Measurements from ENCODE around the gene SMO. TPM values are rescaled to one million over a fixed set of nuclear protein-coding genes. Genes with fewer than 3 reads are reported as not detected.

The SMO gene
- total and polyA plus RNA-seq, 2 donors (not counting 3 experiments of a cell fraction or from before 2014, with no cell fraction given): 13.2 to 16.5 TPM

DNA sequence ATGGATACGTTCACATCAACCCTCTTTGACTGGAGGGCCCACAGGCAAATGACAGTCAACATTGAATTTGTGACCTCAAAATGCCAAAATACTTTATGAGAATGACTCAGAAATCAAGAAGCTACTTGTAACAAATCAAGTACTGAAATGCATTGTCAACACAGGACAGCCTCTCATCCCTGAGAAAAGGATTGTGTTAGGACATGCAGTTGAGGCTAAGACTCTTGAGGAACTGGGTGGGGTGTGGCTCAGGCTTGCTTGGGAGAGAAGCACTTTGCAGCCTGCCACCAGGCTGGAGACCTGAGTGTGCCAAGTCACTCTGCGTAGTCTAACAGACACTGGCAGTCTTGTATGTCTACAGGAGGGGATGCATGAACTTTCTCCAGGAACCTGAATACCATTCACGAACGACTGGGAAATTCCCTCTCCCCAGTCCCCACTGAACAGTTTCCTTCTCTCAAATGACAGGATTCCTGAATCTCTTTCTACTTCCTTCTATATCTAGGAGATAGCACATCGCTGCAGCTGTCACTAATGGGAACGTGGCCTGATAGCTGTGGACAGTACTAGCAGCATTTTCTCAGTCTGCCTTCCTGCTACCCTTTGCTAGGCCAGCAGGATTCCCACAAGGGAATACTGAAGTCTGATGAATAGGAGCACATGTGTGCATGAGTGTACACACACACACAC lies 3.3 kb upstream of the SMO start:
- Histone ChIP-seq H3K4me1 (ENCODE audit: control insufficient read depth, extremely low read depth, insufficient read depth, low read length) (peaks cover 4% of the 10 kb centered on the region), H3K27ac (ENCODE audit: insufficient read depth, low read depth, low read length) (no peak overlapping the region), H3K27me3 (ENCODE audit: control insufficient read depth in 2 of 2, insufficient read depth in 2 of 2, low read length in 2 of 2) (peaks cover 7 to 12% of the 10 kb centered on the region in 2 experiments), H3K36me3 (ENCODE audit: control insufficient read depth in 2 of 2, extremely low read depth in 1 of 2, insufficient read depth in 2 of 2, low read length in 2 of 2) (no peaks in the 10 kb centered on the region), H4K20me1 (replicated peaks; ENCODE audit: control insufficient read depth, extremely low read depth, insufficient read depth, low read length) (no peaks in the 10 kb centered on the region), H3K9me1 (replicated peaks; ENCODE audit: control insufficient read depth, extremely low read depth, insufficient read depth, low read length) (no peaks in the 10 kb centered on the region), H2AFZ (ENCODE audit: low read depth, low read length) (no peak overlapping the region), H3K9ac (replicated peaks; ENCODE audit: extremely low read depth, insufficient read depth, low read length) (no peak overlapping the region), H3K4me3 (replicated peaks in 1 of 3; ENCODE audit: insufficient read depth in 1 of 3, low read depth in 1 of 3, low read length in 3 of 3) (no peak overlapping the region), H3K79me2 (ENCODE audit: control insufficient read depth, insufficient read depth, low read length) (no peaks in the 10 kb centered on the region), H3K4me2 (ENCODE audit: insufficient read depth, low read length) (no peak overlapping the region), H3K9me3 (replicated peaks; ENCODE audit: control insufficient read depth, insufficient read depth, low read length) (no peaks in the 10 kb centered on the region)
- dilution Hi-C loops (cut with MboI; ENCODE audit: extremely low pct_ligation_motif_present, low sequenced_read_pairs) (no loop called here), intact Hi-C loops (cut with micrococcal nuclease) (no loop called here)
- ChIA-PET CTCF (interaction anchor here (2.2 to 3.4 kb wide), 2 partner anchors 21 kb away, joined by 8 to 21 read pairs; no protein-coding TSS in a partner anchor), POLR2A (no interaction called here)
- TF ChIP-seq POLR2AphosphoS5 (IDR thresholded peaks at IDR 0.05; ENCODE audit: insufficient read depth, low read depth, low read length): no peak
- TF ChIP-seq POLR2A (IDR thresholded peaks at IDR 0.05; ENCODE audit: low read depth, low read length): no peak
- BruUV-seq (replicated peaks): no TSS peak
- FAIRE-seq (no peak), DNase-seq (ENCODE audit: low read depth, low spot score) (no peak)

- Histone ChIP-seq H3K9ac (replicated peaks; ENCODE audit: extremely low read depth, insufficient read depth, low read length) (no peak overlapping the region), H3K27ac (ENCODE audit: insufficient read depth, low read depth, low read length) (no peak overlapping the region), H3K9me1 (replicated peaks; ENCODE audit: control insufficient read depth, extremely low read depth, insufficient read depth, low read length) (no peaks in the 10 kb centered on the region), H4K20me1 (replicated peaks; ENCODE audit: control insufficient read depth, extremely low read depth, insufficient read depth, low read length) (no peaks in the 10 kb centered on the region), H3K27me3 (ENCODE audit: control insufficient read depth in 2 of 2, insufficient read depth in 2 of 2, low read length in 2 of 2) (peaks cover 5 to 11% of the 10 kb centered on the region in 2 experiments), H3K36me3 (ENCODE audit: control insufficient read depth in 2 of 2, extremely low read depth in 1 of 2, insufficient read depth in 2 of 2, low read length in 2 of 2) (no peaks in the 10 kb centered on the region), H3K4me2 (ENCODE audit: insufficient read depth, low read length) (no peak overlapping the region), H3K4me3 (replicated peaks in 1 of 3; ENCODE audit: insufficient read depth in 1 of 3, low read depth in 1 of 3, low read length in 3 of 3) (no peak overlapping the region), H2AFZ (ENCODE audit: low read depth, low read length) (no peak overlapping the region), H3K9me3 (replicated peaks; ENCODE audit: control insufficient read depth, insufficient read depth, low read length) (no peaks in the 10 kb centered on the region), H3K79me2 (ENCODE audit: control insufficient read depth, insufficient read depth, low read length) (no peaks in the 10 kb centered on the region), H3K4me1 (ENCODE audit: control insufficient read depth, extremely low read depth, insufficient read depth, low read length) (peaks cover 4% of the 10 kb centered on the region)
- no peak for FAIRE-seq
- no TSS peak for BruUV-seq (replicated peaks)
- no peak for DNase-seq (ENCODE audit: low read depth, low spot score)
- dilution Hi-C loops (cut with MboI; ENCODE audit: extremely low pct_ligation_motif_present, low sequenced_read_pairs): no loop called here
- intact Hi-C loops (cut with micrococcal nuclease): no loop called here
- TF ChIP-seq JUN (IDR thresholded peaks at IDR 0.05; ENCODE audit: borderline replicate concordance, insufficient read depth, insufficient read length, low read depth): no peak
- TF ChIP-seq POLR2A (IDR thresholded peaks at IDR 0.05; ENCODE audit: low read depth, low read length): no peak
- no peak for TF ChIP-seq CTCF (IDR thresholded peaks at IDR 0.05; ENCODE audit: extremely low read depth in 1 of 2, insufficient read depth in 1 of 2, low read depth in 1 of 2, low read length in 2 of 2)
- TF ChIP-seq MYC (IDR thresholded peaks at IDR 0.05; ENCODE audit: low read depth, low read length): no peak
- no peak for TF ChIP-seq EZH2 (IDR thresholded peaks at IDR 0.05; ENCODE audit: borderline replicate concordance, low read depth, low read length, severe bottlenecking)
- TF ChIP-seq FOS (IDR thresholded peaks at IDR 0.05; ENCODE audit: borderline replicate concordance, insufficient read depth, low read length): no peak
- no peak for TF ChIP-seq POLR2AphosphoS5 (IDR thresholded peaks at IDR 0.05; ENCODE audit: insufficient read depth, low read depth, low read length)
- TF ChIP-seq GATA2 (IDR thresholded peaks at IDR 0.05; ENCODE audit: insufficient read depth, insufficient read length, low read depth, low read length): no peak
- no peak for TF ChIP-seq MAX (IDR thresholded peaks at IDR 0.05; ENCODE audit: insufficient read depth, insufficient read length)
- POLR2A ChIA-PET: no interaction called here
- CTCF ChIA-PET: interaction anchor here (2.2 kb wide), 1 partner anchor 23 kb away, joined by 8 read pairs; no protein-coding TSS in a partner anchor
Measured at GRCh38 chr7:129186749-129187260, 1.6 kb upstream of the SMO start.

All from endothelial cell of umbilical vein (primary cell).